ENCODE results near the gene GPR183. TPM values are rescaled to one million over a fixed set of nuclear protein-coding genes. Genes with fewer than 3 reads are reported as not detected.

The GPR183 gene
- total and polyA plus RNA-seq, 2 of the 8 experiments (the other 6 are each of a cell fraction or from before 2014, with no cell fraction given), result not detected

DNA sequence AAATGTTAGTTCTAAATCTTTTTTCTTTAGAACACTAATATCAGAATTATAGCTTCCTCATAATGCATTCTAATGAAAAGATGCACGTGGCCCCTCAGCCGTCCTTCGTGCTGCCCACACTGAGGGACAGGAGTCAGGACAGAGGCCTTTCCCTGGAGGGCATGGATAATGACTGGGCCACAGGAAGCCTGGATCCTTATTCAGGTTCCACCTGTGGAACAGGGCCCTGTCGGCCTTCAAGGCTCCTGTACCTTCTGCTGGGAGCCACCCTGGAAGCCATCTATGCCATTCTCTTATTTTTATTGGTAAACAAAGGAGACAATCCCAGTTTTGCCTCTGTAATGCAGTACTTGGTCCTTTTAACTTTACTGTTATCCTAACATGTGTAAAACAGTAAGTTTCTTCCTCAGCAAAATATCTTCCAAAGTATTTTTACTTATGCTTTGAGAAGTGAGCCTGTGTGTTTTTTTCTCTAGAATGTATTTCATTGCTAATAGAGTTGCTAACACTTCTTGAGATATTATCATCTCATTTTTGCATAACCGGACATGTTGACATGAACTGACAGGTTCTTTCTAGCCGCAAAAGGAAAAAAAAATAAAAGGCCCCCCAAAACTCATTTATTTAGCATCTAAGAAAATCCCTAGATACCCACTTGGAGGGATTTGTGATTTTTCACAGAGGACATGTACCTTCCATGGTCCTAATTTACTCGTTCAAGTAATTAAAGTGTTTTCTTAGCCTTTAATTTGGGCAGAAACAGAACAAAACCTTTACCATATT lies 6.0 kb downstream of the GPR183 start:
- Histone ChIP-seq H3K56ac (replicated peaks; ENCODE audit: insufficient read length, low read depth, low read length) (no peak overlapping the region), H3K9me3 (ENCODE audit: insufficient read depth in 2 of 2, low read depth in 1 of 2, low read length in 1 of 2) (no peaks in the 10 kb centered on the region), H3K9ac (replicated peaks in 1 of 4; ENCODE audit: extremely low read depth in 1 of 4, low read depth in 3 of 4, low read length in 3 of 4) (no peak overlapping the region), H3K18ac (ENCODE audit: extremely low read depth, low read length) (no peak overlapping the region), H3K36me3 (ENCODE audit: control insufficient read depth in 2 of 4, insufficient read depth in 4 of 4, low read length in 3 of 4) (no peaks in the 10 kb centered on the region), H4K91ac (replicated peaks; ENCODE audit: insufficient read length, low read length) (no peak overlapping the region), H3K4me3 (ENCODE audit: extremely low read depth in 1 of 4, insufficient read depth in 2 of 4, low read depth in 3 of 4, low read length in 4 of 4) (no peak overlapping the region), H4K8ac (ENCODE audit: extremely low read depth, insufficient read depth, low read length) (no peak overlapping the region), H3K27ac (ENCODE audit: low read depth, low read length) (no peak overlapping the region), H3K27me3 (replicated peaks in 1 of 4; ENCODE audit: control insufficient read depth in 3 of 4, extremely low read depth in 1 of 4, insufficient read depth in 3 of 4, low read length in 3 of 4) (no peaks in the 10 kb centered on the region), H4K5ac (ENCODE audit: insufficient read length, low read depth, low read length) (no peak overlapping the region), H3K79me2 (ENCODE audit: control insufficient read depth in 1 of 2, insufficient read depth in 2 of 2, low read length in 2 of 2) (no peaks in the 10 kb centered on the region), H2BK12ac (ENCODE audit: low read depth, low read length) (no peak overlapping the region), H3K4me1 (replicated peaks in 1 of 4; ENCODE audit: control insufficient read depth in 3 of 4, insufficient read depth in 4 of 4, low read length in 3 of 4) (no peaks in the 10 kb centered on the region; a peak in 1 of 7 replicates), H2AK5ac (ENCODE audit: low read depth, low read length) (no peak overlapping the region), H2BK20ac (ENCODE audit: low read length) (no peak overlapping the region), H3K4ac (replicated peaks; ENCODE audit: insufficient read length, low read depth, low read length) (no peak overlapping the region), H3K79me1 (ENCODE audit: low read depth, low read length) (no peaks in the 10 kb centered on the region), H4K20me1 (replicated peaks in 1 of 2; ENCODE audit: control insufficient read depth in 1 of 2, insufficient read depth in 2 of 2, low read length in 2 of 2) (peaks cover 3 to 5% of the 10 kb centered on the region in 2 experiments), H3K23me2 (ENCODE audit: low read depth, low read length) (no peaks in the 10 kb centered on the region), H2BK120ac (replicated peaks; ENCODE audit: low read depth, low read length) (no peak overlapping the region), H2BK5ac (ENCODE audit: low read depth, low read length) (no peak overlapping the region), H3K4me2 (ENCODE audit: insufficient read depth in 1 of 2, low read depth in 2 of 2, low read length in 2 of 2) (no peak overlapping the region), H2AFZ (ENCODE audit: low read length) (no peak overlapping the region), H3K23ac (ENCODE audit: insufficient read length) (no peak overlapping the region), H2BK15ac (ENCODE audit: low read length) (no peak overlapping the region), H3K14ac (ENCODE audit: insufficient read length) (no peak overlapping the region)
- ChIA-PET CTCF (ENCODE audit: partially characterized antibody) (interaction anchor here (0.8 to 2.0 kb wide), 3 partner anchors 8 to 66 kb away, joined by 3 to 6 read pairs (median 3); no protein-coding TSS in a partner anchor), POLR2A (ENCODE audit: partially characterized antibody) (no interaction called here)
- DNase-seq (ENCODE audit: low read depth in 1 of 2, low spot score in 2 of 2), result no peak
- WGBS, 2 experiments (ENCODE audit: extremely low coverage in 1 of 2, insufficient coverage in 1 of 2, insufficient read length in 1 of 2, insufficient replicate concordance in 2 of 2, low coverage in 1 of 2, low lambda C conversion rate in 2 of 2, missing lambda C conversion rate in 1 of 2), result 91% methylated on average over 7 of the region's 7 CpGs; no CpG with 5 or more reads in 1 of the 2 experiments
- no peak for FAIRE-seq
- TF ChIP-seq ATF3 (IDR thresholded peaks at IDR 0.05; ENCODE audit: insufficient read depth, low read depth, low read length) (no peak), GABPA (IDR thresholded peaks at IDR 0.05; ENCODE audit: borderline replicate concordance, insufficient read depth, low read length) (no peak), ASH2L (IDR thresholded peaks at IDR 0.05; ENCODE audit: low read length) (no peak), JUND (IDR thresholded peaks at IDR 0.05; ENCODE audit: low read length) (no peak), RBBP5 (IDR thresholded peaks at IDR 0.05; ENCODE audit: borderline replicate concordance, low read depth, low read length) (no peak), POLR2AphosphoS5 (IDR thresholded peaks at IDR 0.05; ENCODE audit: low read depth, low read length) (no peak), CHD1 (IDR thresholded peaks at IDR 0.05; ENCODE audit: low read depth, low read length) (no peak), SP2 (IDR thresholded peaks at IDR 0.05; ENCODE audit: low read length) (no peak), TBP (IDR thresholded peaks at IDR 0.05; ENCODE audit: low read depth, low read length) (no peak)
- TF ChIP-seq, protein P1, sequence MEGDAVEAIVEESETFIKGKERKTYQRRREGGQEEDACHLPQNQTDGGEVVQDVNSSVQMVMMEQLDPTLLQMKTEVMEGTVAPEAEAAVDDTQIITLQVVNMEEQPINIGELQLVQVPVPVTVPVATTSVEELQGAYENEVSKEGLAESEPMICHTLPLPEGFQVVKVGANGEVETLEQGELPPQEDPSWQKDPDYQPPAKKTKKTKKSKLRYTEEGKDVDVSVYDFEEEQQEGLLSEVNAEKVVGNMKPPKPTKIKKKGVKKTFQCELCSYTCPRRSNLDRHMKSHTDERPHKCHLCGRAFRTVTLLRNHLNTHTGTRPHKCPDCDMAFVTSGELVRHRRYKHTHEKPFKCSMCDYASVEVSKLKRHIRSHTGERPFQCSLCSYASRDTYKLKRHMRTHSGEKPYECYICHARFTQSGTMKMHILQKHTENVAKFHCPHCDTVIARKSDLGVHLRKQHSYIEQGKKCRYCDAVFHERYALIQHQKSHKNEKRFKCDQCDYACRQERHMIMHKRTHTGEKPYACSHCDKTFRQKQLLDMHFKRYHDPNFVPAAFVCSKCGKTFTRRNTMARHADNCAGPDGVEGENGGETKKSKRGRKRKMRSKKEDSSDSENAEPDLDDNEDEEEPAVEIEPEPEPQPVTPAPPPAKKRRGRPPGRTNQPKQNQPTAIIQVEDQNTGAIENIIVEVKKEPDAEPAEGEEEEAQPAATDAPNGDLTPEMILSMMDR (IDR thresholded peaks at IDR 0.05; ENCODE audit: control extremely low read depth in 1 of 3, insufficient read depth in 1 of 3, low read depth in 1 of 3, low read length in 3 of 3), result no peak
